ENCODE results near the gene ZNF532.

ZNF532 gene

GRCh38 chr18:58952858-58953257, 88.2 kb downstream of the ZNF532 start:
- DNase-seq: no peak

- DNase-seq: no peak
Observed at GRCh38 chr18:58953627-58954026, 89.0 kb downstream of the ZNF532 start.

GRCh38 chr18:58955001-58955400, 90.3 kb downstream of the ZNF532 start:
- DNase-seq: no peak

- no peak for DNase-seq
Observed at GRCh38 chr18:58955738-58956137, 91.1 kb downstream of the ZNF532 start.

GRCh38 chr18:58958628-58959027, 94.0 kb downstream of the ZNF532 start:
- no peak for DNase-seq

GRCh38 chr18:58960508-58960907, 95.8 kb downstream of the ZNF532 start:
- DNase-seq: no peak

- DNase-seq: no peak
Observed at GRCh38 chr18:58960946-58961722, 96.5 kb downstream of the ZNF532 start.

GRCh38 chr18:58962336-58962735, 97.7 kb downstream of the ZNF532 start:
- no peak for DNase-seq

GRCh38 chr18:58965291-58966004, 100.8 kb downstream of the ZNF532 start:
- no peak for DNase-seq

GRCh38 chr18:58966005-58966677, 101.5 kb downstream of the ZNF532 start:
- no peak for DNase-seq

GRCh38 chr18:58966704-58967103, 102.0 kb downstream of the ZNF532 start:
- no peak for DNase-seq

- no peak for DNase-seq
Observed at GRCh38 chr18:58967751-58968254, 103.1 kb downstream of the ZNF532 start.

- DNase-seq: no peak
Observed at GRCh38 chr18:58970943-58971790, 106.5 kb downstream of the ZNF532 start.

GRCh38 chr18:58975296-58975695, 110.6 kb downstream of the ZNF532 start:
- DNase-seq: no peak

- no peak for DNase-seq
Observed at GRCh38 chr18:58975781-58976180, 111.1 kb downstream of the ZNF532 start.

- no peak for DNase-seq
Observed at GRCh38 chr18:58977223-58977622, 112.5 kb downstream of the ZNF532 start.

GRCh38 chr18:58977801-58978200, 113.1 kb downstream of the ZNF532 start:
- no peak for DNase-seq

GRCh38 chr18:58978916-58979315, 114.2 kb downstream of the ZNF532 start:
- DNase-seq: no peak

GRCh38 chr18:58979615-58980014, 114.9 kb downstream of the ZNF532 start:
- DNase-seq: no peak

GRCh38 chr18:58980991-58981390, 116.3 kb downstream of the ZNF532 start:
- DNase-seq: no peak

- DNase-seq: no peak
Observed at GRCh38 chr18:58983260-58984155, 118.8 kb downstream of the ZNF532 start.

- DNase-seq: no peak
Observed at GRCh38 chr18:58988600-58988999, 123.9 kb downstream of the ZNF532 start.

All from activated CD4-positive, alpha-beta T cell treated with anti-CD3 and anti-CD28 coated beads for 1 hour (primary cell).